ENCODE measurements around the gene FBXL17.

DNA sequence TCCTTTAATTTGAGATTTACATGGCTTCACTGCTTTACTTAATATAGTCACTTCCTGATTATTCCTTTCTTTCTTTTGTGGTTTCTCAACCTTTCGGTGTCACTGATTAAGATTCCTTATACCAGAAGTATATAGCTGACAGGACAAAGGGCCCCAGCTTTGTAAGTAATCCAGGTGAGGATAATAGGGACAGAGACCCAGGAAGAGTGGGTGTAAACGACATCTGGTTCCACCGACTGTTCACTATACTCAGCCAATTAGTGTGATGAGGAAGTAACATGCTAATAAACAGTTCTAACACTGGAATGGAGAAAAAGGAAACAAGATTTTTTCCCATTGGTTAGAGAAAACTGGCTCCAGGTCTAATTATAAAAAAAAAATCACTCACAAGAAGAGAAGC is 424.8 kb downstream of the FBXL17 start:
- TF ChIP-seq, protein P1, sequence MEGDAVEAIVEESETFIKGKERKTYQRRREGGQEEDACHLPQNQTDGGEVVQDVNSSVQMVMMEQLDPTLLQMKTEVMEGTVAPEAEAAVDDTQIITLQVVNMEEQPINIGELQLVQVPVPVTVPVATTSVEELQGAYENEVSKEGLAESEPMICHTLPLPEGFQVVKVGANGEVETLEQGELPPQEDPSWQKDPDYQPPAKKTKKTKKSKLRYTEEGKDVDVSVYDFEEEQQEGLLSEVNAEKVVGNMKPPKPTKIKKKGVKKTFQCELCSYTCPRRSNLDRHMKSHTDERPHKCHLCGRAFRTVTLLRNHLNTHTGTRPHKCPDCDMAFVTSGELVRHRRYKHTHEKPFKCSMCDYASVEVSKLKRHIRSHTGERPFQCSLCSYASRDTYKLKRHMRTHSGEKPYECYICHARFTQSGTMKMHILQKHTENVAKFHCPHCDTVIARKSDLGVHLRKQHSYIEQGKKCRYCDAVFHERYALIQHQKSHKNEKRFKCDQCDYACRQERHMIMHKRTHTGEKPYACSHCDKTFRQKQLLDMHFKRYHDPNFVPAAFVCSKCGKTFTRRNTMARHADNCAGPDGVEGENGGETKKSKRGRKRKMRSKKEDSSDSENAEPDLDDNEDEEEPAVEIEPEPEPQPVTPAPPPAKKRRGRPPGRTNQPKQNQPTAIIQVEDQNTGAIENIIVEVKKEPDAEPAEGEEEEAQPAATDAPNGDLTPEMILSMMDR (IDR thresholded peaks at IDR 0.05): no peak
- no peak for TF ChIP-seq POLR2A (IDR thresholded peaks at IDR 0.05)
